ENCODE results near the gene TUBB4B.

The TUBB4B gene

DNA sequence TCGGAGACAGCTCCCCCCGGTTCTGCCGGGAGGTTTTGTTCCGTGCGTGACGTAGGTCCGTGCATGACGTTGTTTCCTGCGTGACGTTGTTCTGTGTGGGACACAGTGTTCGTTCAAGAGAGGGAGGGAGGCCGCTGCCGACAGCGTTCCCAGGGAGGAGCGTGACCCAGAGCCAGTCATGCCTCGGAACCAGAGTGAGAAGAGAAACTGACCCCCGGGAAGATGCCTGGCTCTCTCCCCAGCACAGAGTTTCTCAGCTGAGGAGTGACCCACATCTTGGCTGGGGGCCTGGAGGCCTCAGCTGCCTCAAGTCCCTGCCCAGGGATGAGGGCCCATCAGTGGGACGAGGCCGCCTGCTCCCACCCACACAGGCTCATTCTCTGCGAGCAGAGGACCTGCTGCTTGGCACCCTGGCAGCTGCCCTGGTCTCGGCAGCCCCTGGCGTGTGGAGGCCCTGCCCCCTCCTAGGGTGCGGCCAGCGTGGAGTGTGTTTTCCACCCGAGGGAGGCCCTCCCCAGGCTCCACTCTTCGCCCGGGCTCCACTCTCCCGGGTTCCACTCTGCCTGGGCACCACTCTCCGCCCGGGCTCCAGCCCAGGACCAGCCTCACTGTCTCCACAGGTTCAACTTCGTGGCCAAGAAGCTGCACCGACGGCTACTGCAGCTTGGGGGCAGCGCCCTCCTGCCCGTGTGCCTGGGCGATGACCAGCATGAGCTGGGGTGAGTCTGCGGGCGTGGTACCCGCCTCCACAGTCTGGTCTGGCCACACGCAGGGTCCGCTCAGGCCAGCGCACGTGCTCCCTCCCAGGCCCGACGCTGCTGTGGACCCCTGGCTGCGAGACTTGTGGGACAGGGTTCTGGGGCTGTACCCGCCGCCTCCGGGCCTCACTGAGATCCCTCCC, 27.7 kb upstream of the TUBB4B start:
- no peak for DNase-seq

DNA sequence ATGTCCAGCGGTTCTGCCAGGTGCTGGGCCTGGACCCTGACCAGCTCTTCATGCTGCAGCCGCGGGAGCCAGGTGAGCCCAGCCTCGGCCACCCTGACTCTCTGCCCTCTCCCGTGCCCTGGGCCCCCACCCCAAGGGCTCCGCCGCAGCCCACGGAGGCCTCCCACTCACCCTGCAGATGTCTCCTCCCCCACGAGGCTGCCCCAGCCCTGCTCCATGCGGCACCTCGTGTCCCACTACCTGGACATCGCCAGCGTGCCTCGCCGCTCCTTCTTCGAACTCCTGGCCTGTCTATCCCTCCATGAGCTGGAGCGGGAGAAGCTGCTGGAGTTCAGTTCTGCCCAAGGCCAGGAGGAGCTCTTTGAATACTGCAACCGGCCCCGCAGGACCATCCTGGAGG, 26.5 kb upstream of the TUBB4B start:
- DNase-seq = no peak

DNA sequence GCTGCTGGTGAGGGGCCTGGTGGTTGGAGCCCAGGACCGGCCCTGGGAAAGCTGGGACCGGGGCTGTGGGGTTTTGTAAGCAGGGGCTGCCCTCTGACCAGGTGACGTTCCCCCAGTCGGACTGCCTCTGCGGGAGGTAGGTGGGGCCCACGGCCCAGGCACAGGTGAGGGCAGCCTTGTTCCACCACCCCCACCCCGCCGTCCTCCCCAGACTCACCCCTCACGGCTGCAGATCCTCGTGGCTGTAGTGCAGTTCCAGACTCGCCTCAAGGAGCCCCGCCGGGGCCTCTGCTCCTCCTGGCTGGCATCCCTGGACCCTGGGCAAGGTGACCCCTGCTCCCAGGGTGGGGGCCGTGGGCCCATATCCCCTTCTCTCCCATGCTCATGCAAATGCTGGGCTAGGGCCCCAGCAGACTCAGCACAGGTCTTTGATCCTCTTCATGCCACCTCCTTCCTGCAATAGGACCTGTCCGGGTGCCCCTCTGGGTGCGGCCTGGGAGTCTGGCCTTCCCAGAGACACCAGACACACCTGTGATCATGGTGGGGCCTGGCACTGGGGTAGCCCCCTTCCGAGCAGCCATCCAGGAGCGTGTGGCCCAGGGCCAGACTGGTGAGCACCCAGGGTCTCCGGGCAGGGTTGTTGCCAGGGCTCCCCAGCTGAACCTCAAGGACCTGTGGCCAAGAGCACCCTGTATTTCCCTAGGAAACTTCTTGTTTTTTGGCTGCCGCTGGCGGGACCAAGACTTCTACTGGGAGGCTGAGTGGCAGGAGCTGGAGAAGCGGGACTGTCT, 25.7 kb upstream of the TUBB4B start:
- DNase-seq = no peak

DNA sequence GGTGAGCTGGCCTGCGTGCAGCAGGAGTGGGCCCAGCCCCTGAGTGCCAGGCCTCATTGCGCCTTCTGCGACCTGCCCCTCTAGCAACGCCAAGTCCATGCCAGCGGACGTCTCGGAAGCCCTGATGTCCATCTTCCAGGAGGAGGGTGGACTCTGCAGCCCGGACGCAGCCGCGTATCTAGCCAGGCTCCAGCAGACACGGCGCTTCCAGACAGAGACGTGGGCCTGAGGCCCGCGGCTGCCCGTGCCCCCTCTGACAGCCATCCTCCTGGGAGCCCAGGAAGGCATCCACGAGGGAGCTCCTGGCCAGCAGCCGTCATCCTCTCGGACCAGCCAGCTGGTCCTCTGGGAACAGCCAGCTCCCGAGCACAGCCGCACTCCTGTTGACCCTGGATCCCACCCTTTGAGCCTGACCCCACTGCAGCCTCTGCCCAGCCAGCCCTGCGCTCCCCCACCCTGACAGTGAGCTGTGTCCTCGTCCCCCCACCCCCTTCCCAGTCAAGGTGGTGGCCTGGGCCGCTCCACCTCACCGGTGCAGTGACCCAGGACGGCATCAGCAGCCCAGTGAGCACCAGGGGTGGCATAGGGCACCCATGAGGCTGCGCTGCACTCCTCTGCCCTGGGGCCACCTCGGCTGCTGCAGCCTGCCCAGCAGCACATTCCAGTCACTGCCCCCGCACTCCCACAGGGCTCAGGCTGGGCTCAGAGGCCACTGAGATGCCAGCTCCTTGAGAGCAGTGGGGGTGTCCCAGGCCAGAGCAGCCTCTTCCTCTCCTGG, 24.7 kb upstream of the TUBB4B start:
- DNase-seq = no peak

DNA sequence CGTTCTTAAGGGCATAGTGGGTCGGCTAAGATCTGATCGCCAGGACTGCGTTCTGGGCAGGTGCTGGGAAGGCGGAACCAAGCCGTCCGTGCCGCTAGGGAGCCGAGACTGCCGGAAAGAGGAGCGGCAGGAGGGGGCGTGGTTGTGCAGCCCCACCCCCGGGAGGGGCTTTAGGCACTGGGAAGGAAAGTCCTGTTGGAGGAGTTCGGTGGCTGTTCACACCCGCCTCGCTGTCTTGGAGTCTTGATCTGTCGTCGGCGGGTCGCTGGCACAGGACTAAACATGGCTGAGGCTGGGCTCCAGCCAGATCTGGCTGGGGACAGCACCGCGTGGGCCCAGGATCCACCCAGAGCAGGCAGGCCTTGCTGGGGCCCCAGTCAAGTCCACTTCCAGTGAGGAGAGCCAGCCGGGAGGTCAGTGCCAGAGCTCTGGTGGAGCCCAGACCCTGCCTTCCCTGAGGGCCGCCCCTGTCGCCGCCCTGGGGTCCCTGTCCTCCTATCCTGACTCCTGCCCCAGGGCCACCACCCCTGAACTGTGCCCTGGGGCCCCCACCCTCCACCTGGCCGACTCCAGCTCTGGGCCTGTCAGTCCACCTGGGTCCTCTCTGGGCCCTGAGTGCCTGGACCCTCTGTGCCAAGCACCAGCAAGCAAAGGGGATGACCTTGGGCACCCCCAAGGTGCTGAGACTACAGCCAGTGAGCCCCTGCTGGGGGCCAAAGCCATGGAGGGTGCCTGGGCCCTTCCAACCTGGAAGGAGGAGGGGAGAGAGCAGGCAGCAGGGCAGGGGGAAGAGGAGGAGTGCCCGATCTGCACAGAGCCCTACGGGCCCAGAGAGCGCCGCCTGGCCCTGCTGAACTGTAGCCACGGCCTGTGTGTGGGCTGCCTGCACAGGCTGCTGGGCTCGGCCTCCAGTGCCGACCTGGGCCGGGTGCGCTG, 23.5 kb upstream of the TUBB4B start:
- no peak for DNase-seq

DNA sequence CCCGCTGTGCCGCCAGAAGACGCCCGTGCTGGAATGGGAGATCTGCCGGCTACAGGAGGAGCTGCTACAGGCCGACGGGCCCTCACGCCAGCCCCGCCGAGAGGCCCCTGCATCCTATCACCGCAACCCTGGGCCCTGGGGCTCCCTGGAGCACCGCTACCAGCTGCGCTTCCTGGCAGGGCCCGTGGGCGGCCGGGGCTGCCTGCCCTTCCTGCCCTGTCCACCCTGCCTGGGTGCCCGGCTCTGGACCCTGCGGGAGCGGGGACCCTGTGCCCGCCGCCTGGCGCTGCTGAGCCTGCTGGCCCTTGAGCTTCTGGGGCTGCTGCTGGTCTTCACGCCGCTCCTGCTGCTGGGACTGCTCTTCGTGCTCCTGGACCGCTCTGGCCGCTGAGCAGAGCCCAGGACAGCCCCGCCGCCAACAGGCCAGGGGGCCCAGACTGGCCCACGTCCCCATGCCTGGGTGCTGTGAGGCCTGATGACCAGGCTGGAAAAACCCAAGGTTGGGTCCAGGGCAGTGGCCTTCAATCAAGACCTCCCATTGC, 22.8 kb upstream of the TUBB4B start:
- no peak for DNase-seq

DNA sequence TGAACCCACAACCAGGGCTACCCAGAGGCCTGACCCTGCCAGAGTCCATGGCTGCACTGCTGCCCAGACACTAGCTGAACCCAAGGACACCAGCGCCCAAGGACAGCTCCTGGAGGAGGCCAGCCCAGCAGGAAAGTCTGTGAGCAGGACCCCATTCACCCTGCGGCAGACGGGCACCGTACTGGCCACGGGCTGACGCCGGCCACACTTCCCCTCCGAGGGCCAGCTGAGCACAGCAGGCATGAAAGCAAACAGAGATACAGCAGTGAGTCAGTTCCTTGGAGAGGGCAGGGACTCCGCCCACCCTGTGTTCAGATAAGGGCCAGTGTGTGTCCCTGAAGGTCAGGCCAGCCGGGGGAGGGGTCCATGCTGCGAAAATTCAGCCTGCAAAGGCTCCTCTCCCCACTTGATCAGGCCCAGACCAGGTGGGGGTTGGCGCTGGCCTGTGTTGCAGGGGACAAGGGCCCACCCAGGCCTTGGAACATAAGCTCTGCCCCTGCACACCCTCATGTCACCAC, 22.3 kb upstream of the TUBB4B start:
- no peak for DNase-seq

DNA sequence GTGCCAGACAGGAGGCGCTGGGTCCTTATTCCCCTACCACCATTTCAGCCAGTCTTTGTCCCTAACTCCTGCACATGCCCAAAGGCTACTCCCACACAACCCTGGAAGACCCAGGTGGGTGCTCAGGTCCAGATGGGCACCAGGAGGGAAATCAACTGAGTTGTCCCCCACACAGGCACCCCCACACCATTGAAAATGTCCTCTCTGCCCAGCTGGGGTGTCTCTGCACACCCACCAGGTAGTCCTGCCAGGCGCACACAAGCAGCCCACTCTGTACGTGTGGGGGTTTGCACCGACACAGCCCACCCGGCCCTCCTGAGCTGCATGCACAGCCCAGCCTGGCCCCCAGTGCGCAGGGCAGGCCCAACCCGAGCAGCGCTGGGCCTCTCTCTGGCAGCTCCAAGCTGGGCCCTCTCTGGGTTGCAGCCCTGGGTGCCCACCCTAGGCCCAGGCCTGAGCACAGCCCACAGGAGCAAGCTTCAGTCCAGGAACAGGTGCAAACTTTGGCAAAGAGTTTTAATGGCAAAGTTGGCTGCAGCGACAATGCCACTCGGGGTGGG, 21.2 kb upstream of the TUBB4B start:
- no peak for DNase-seq

DNA sequence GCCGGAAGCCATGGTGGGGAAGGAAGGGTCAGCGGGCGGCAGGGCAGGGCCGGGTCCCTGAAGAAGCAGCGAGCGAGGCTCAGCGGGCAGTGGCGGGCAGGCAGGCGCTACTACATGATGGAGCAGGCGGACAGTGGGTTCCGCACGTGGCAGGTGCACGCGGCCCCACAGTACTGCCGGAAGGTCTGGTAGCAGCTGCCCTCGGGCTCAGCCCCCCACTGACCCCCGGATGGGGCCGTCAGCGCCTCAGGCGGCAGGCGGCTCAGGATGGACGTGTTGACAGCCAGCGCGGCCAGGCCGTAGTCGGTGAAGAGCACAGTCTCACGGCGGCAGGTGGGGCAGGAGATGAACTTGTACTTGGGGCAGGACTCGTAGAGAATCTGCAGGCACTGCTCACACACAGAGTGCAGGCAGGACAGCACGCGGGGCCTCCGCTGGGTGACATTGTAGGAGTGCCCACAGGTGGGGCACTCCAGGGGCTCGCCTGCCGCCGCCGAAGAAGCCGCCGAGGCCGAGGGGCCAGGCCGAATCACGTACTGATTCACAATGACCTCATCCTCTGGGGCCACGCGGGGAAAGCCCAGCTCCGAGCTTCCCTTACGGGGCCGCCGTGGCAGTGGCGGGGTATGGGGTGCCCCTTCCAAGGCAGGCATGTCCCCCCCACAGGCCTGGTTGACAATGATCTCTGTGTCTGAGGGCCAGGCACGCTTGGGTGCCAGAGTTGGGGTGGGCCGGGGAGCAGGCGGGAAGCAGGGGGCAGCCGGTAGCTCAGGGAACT, 20.6 kb upstream of the TUBB4B start:
- DNase-seq = no peak

DNA sequence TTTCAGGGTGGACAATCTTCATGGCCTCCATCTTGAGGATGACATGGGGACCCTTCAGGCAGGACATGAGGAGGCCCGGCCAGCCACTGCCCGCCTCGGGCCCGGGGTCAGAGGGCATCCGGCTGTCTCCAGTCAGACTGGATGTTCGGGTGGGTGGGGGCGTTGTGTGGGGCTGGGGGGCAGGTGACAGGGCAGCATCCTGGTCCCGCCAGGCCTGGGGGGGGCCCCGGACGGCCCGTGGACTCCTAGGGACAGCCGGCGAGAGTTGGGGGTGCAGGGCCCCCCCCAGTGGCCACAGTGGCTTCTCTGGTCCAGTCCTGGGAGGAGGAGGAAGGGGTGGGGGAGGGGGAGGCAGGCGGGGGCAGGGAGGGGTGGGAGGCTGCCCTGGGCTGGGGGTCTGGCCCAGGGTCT, 20.0 kb upstream of the TUBB4B start:
- DNase-seq = no peak

DNA sequence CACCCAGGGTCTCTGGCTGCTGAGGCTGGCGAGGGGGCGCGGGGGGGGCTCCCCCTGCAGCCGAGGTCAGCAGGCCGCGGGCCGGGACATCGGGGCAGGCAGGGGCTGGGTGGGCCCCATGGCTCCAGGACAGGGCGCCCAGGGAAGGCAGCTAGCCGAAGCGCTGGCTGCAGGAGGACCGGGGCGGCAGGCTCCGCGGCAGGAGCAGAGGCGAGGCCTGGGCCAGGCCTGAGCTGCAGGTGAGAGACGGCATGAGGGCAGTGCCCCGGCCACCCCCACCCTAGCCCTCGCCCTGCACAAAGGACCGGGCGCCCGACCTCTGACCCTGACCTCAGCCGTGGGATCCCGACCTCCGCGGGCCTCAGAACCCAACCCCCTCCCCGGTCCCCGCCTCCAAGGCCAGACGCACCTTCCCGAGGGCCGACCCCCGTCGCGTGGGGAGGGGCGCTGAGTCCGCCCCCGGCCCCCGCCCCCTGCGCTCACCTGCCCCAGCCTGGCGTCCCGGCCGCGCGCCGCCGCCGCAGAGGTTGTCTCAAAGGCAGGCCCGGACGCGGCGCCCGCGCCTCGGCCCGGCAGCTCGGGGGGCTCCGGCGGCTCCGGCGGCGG, 19.5 kb upstream of the TUBB4B start:
- DNase-seq = no peak

DNA sequence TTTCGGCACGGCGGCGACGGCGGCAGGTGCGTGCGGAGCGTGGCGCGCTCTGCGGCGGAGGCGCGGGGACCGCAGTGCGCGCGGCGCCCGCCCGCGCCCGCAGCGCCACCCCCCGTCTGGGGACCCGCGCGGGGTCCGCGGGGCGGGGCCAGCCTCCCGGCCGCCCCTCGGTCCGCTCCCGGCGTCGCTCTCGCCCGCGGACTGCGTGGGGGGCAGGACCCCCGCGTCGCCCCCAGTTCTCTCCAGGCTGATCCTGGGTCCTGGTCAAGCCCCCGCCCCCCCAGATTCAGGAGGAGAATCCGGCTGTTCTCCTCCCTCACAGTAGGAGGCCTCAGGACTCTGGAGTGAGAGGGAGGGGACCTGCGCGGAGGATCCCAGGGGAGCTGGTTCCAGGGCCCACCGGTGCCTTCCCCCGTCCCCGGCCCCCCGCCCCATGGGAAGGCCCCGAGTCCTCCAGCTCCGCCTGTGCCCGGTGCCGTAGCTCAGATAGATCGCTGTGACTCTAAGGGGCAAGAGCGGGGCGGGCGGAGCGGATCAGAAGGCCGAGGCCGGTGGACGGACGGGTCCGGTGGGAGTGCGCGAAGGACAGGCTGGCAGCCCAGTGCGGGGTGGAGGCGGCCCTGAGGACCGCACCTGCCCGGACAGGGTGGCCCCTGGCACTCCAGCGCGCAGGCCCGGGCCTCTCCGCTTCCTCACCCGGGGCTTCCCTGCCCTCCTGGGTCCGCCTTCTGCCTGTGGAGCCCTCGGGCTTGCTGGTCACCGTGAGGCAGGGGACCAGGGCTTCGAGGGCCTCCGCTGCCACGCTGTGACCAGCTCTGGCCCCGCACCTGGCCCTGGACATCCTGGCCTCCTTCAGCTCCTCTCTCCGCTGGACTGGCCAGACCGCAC, 18.7 kb upstream of the TUBB4B start, which contains the start of gene RNF208:
RNF208 (minus strand) TSS at position 51 of the 888 bp plus-strand sequence. CDS start 1,028 bp downstream, outside the sequence.
- DNase-seq = no peak

DNA sequence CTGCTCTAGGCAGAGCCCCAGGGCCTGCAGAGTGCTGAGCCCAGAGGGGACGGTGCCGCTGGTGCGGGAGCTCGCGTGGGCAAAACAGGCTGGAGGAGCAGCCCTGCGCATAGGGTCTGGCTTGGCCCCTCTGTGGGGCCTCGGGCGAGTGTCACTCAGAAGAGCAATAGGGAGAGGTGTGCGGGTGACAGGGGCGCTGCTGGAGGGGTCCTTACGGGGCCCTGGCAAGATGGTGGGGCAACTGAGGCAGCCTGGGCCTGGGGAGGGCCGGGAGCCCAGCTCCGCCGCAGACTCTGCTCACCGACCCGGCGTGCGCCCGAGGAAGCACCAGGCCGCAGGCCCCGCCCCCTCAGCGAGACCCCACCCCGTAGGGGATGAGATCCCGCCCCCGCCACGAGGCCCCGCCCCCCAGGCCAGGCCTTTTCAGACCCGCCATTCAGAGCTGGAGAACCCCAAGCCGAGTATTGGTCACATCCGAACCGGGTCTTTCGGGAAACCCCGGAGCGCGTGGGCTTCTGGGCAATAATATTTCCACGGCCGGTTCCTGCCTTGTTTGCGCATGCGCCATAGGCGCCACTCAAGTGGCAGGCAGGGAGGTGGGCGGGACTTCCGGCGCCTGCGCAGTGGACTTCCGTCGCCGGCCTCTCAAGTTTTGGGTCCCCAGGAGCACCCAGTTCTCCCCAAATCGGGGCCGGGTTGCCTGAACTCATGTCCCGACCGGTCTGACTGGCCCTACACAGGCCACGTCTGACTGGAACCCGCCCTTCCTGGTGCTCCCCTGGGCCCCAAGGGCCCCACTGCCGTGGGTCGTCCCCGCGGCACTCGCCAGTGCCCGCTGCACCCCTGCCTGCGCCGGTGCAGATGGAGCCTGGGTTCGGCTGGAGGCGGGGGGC, 17.8 kb upstream of the TUBB4B start:
- peak; percentile 73 for DNase-seq

DNA sequence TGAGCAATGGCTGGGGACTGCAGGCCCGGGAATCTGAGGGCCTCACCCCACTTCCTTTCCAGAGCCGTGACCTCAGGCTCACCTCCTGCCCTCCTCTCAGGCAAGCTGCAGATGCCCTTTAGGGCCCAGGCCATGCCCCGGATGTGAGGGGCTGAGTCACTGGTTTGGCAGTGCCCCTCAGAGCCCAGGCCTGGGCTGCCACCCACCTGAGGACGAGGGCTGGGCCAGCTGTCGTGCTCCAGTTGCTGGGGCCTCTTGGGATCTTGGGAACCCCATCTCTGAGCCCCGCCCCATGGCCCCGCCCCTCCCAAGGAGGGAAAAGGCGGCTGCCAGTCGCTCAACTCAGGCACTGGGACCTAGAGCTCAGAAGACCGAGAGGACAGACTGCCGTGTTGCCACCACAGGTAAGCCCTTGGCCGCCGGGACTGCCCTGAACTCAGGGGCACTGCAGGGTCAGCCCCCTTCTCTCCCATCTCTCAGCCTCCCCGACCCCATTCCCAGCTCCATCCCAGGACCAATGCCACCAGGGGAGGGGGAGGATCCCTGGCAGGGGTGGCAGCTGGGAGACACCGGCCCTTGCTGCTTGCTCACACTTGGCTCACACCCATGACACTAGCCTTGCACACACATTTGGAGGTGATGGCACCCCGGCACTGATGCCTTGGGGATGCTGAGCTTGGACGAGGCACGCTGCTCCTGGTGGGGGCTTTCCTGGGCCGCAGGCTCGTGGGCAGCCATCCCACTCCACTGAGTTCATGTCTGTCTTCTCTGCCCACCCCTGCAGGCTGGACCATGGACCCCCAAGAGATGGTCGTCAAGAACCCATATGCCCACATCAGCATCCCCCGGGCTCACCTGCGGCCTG, 16.0 kb upstream of the TUBB4B start, which contains the start of gene CYSRT1:
CYSRT1 (plus strand) TSS at position 345 of the 865 bp plus-strand sequence; CDS start at position 793, 448 bp downstream.
- no peak for DNase-seq

DNA sequence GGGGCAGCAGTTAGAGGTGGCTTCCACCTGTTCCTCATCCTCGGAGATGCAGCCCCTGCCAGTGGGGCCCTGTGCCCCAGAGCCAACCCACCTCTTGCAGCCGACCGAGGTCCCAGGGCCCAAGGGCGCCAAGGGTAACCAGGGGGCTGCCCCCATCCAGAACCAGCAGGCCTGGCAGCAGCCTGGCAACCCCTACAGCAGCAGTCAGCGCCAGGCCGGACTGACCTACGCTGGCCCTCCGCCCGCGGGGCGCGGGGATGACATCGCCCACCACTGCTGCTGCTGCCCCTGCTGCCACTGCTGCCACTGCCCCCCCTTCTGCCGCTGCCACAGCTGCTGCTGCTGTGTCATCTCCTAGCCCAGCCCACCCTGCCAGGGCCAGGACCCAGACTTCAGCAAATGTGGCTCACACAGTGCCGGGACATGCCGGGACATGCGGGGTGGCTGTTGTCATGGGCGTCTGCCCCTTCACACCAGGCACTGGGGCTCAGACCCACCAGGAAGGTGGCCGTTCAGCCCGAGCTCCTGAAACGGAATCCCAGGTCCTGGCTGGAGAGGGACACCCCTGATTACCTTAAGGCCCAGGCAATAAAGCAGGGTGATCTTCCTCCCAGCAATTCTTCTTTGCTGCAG, 15.3 kb upstream of the TUBB4B start:
- DNase-seq = no peak

Measured in NCI-H524 treated with DMSO at 0.1 percent for 48 hours (cell line).